ENCODE results near the gene SLC8A1.

SLC8A1 gene

GRCh38 chr2:40281021-40281940 is 170.6 kb downstream of the SLC8A1 start:
- no peak for DNase-seq (ENCODE audit: low read depth in 2 of 3, low spot score in 1 of 3)

DNA sequence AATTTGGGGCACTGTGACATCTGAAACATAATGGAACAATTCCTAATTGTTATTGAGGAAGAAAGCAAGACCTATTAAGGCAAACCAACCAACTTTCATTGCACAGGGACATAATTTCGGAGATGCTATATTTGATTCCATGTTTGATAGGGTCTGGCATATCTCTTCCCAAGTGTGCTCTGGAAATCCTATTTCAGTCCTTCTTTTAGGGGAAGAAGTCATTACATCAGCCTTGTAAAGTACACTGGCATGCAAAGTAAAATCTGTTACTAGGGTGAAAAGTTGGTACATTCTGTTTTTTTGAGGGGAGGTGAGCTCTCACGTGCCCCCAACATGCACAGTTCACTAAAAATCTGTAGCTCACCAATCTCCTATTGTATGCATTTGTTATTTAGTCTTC is 172.4 kb downstream of the SLC8A1 start:
- DNase-seq (ENCODE audit: low read depth in 2 of 3, low spot score in 1 of 3) = no peak

DNA sequence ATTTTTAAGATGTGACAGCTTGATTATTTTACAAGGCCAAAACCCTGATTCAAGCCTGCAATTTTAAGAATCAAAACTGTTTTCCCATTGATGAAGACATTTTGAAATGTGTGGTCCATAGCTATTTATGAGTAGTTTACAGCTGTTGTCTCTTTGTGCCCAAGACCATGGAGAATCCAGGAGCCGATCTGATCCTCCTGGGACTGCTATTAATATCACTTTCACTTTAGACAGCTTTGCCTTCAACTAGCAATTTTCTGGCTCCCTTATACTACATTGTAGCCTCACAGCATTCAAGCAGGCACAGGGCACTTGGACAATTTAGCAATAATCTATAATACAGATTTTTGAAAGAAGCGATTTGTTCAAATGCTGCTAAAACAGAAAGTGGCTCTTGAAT is 172.9 kb downstream of the SLC8A1 start:
- no peak for DNase-seq (ENCODE audit: low read depth in 2 of 3, low spot score in 1 of 3)

DNA sequence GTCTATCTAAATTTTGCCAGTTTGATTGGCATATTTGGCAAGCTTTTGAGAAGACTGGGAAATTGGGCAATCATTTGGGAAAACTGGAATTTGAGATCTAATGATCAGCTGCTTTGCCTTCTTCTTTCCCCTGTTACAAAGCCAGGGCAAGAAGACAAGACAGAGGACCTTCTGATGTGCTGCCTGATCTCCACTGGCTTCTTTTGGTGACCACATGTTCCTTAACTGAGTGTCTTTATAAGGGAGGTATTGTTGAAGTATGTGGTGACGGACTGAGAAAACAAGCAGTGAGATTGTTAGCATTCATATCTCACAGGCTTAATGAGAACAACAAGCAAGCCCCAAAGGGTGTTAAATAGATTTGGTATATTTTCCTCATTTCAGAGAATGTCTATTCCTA is 175.8 kb downstream of the SLC8A1 start:
- no peak for DNase-seq (ENCODE audit: low read depth in 2 of 3, low spot score in 1 of 3)

DNA sequence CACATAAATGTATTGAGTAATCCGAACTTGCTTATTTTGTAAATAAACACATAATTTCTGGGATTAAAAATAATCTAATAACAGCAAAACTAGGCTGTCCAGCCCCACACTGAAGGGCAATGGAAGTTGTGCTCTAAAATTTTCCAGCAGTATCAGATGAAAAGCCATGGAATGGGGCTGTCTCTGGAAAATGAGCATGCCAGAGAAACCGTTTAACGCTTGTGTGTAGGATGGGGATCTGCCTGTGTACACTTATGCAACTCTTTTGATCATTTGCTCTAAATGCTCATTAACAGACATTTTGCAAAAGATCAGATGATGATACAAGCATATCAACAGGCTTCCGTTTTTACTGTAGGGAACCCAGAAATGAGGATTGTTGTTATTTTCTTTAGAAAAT is 177.6 kb downstream of the SLC8A1 start:
- DNase-seq (ENCODE audit: low read depth in 2 of 3, low spot score in 1 of 3) = no peak

DNA sequence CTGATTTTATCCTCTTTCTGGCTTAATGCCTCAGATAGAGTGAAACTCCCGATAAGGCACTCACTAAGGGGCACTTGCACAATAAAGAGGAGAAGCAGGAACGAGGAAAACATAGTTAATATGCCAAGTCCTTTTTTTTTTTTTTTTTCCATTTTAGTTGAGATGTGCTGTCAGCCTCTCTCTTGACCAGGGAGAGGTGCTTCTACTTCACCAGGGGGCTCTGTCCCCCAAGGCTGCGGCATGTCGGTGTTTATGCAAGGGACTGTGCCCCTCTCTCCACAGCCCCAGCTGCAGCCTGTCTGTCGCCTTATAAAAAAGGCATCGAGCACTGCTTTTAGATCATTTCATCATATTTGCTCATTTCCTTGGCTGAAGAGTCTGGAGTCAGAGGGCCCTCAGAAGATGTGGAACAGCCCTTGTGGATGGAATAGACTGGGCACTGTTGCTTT is 178.1 kb downstream of the SLC8A1 start:
- DNase-seq (ENCODE audit: low read depth in 2 of 3, low spot score in 1 of 3) = no peak

DNA sequence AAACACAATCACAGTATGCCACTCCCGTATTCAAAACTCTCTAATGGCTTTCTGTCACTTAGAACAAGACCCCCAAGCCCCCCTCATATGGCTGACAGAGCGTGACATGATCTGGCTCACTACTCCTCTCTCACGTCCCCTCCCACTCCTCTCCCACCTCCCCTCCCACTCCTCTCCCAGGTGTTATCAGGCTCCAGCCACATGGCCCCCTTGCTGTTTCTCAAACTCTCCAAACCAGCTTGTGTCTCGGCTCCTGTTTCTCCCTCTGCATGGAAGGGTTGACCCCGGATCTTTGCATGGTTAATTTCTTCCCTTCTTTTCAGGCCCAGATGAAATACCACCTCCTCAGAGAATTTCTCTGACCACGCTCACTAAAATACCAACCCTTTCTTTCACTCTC is 180.8 kb downstream of the SLC8A1 start:
- DNase-seq (ENCODE audit: low read depth in 2 of 3, low spot score in 1 of 3) = no peak

GRCh38 chr2:40270372-40270771 is 181.5 kb downstream of the SLC8A1 start:
- no peak for DNase-seq (ENCODE audit: low read depth in 2 of 3, low spot score in 1 of 3)

- DNase-seq (ENCODE audit: low read depth in 2 of 3, low spot score in 1 of 3) = no peak
Observed at GRCh38 chr2:40268566-40268965, 183.3 kb downstream of the SLC8A1 start.

- no peak for DNase-seq (ENCODE audit: low read depth in 2 of 3, low spot score in 1 of 3)
Observed at GRCh38 chr2:40266201-40266600, 185.7 kb downstream of the SLC8A1 start.

- no peak for DNase-seq (ENCODE audit: low read depth in 2 of 3, low spot score in 1 of 3)
Observed at GRCh38 chr2:40265602-40266001, 186.3 kb downstream of the SLC8A1 start.

DNA sequence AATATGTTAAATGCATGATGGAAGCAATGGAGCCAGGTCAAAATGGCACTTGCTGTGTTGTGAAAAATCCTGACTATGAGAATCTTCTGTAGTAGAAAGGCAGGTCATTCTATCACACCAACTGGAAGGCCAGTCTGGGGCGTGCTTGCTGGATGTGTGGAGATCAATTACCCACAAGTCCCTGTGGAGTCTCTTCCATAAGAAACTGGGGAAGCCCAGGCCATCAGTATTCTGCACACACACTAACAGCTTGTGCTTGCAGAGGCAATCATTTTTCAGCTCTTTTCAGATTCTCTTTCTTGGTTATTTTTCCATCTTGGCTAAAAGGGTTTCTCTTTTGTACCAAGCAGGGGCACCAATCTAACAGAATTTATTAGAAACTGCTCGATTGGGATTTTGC is 190.8 kb downstream of the SLC8A1 start:
- no peak for DNase-seq (ENCODE audit: low read depth in 2 of 3, low spot score in 1 of 3)

DNA sequence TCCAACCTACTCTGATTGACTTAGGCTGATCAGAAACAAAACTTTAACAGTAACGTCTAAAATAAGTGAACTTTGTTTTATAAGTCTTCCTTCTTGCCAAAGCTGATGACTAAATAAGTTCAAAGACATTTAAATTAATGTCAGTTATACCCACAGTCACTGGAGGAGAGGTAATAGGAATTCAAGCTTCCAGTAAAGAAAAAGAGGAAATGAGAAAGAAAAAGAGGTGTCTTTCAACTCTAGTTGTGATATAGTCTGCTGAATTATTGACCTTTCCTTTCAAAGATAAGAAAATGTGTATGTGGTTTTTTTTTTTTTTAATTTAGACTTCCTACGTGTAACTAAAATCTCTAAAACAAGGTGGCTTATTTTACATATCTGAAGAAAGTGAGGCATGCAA is 191.5 kb downstream of the SLC8A1 start:
- DNase-seq (ENCODE audit: low read depth in 2 of 3, low spot score in 1 of 3) = no peak

DNA sequence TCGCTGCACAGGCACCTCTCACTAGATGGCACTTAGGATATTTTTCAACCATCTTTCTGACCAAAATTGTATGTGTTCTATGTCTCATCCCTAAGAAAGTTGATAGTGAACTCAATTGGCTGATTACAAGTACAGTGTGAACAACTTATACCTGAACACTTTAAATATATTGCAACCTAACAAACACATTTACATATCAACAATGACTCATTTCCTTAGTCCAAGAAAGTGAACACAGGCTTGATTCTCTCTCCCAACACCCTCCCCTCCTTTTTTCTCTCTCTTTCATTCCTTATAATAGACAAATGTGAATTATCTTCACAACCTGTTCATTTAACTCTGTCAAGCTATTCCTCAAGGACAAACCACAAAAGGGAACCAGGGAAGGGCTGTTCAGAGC is 192.0 kb downstream of the SLC8A1 start:
- no peak for DNase-seq (ENCODE audit: low read depth in 2 of 3, low spot score in 1 of 3)

- no peak for DNase-seq (ENCODE audit: low read depth in 2 of 3, low spot score in 1 of 3)
Observed at GRCh38 chr2:40258135-40258457, 193.8 kb downstream of the SLC8A1 start.

GRCh38 chr2:40257340-40258134 is 194.4 kb downstream of the SLC8A1 start:
- DNase-seq (ENCODE audit: low read depth in 2 of 3, low spot score in 1 of 3) = no peak

DNA sequence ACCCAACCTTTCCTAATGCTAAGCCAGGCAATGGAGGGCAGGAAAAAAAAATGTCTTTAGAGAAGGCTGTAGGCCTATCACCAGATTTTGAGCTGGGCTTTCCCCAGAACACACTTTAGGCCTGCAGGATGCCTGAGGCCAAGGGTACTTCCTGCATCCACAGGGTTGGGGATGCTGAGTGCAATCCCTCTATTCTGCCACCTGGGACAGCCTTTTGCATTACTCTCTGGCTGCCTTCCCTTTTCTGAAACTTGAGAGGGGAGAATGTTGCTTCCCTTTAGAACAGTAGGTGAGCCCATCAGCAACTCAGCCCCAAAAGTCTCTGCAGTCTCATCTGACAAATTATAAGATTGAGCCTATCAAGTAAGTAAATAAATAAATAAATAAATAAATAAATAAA is 195.2 kb downstream of the SLC8A1 start:
- DNase-seq (ENCODE audit: low read depth in 2 of 3, low spot score in 1 of 3) = no peak

GRCh38 chr2:40256008-40256407 is 195.9 kb downstream of the SLC8A1 start:
- no peak for DNase-seq (ENCODE audit: low read depth in 2 of 3, low spot score in 1 of 3)

- no peak for DNase-seq (ENCODE audit: low read depth in 2 of 3, low spot score in 1 of 3)
Observed at GRCh38 chr2:40255103-40255502, 196.8 kb downstream of the SLC8A1 start.

DNA sequence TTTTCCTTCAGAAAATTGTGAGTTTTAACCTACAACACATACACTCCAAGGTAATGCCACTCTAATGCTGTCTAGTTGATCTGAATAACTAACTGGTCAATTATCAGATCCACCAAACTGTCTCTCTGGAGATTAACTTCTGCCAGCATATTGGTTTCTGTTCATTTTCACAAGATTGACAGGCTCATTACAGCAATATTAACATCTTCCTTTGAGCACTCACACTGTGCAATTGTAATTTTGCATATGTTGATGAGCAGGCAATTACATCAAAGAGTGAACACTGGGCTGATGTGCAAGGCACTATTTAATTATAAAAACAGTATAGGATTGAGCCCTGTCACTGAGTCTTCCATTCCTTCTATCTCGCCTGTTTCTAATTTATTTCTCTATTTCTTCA is 197.3 kb downstream of the SLC8A1 start:
- no peak for DNase-seq (ENCODE audit: low read depth in 2 of 3, low spot score in 1 of 3)

GRCh38 chr2:40251137-40251536 is 200.8 kb downstream of the SLC8A1 start:
- no peak for DNase-seq (ENCODE audit: low read depth in 2 of 3, low spot score in 1 of 3)

- DNase-seq (ENCODE audit: low read depth in 2 of 3, low spot score in 1 of 3) = no peak
Observed at GRCh38 chr2:40249577-40249976, 202.3 kb downstream of the SLC8A1 start.

All from stimulated activated CD4-positive, alpha-beta T cell treated with anti-CD3 and anti-CD28 coated beads, Interleukin-12 subunit alpha, Interleukin-12 subunit beta, amount 100 ng/mL, for 48 hours (primary cell).